Caco-2 (cell line): Measurements from ENCODE around the gene DOCK3. TPM values are rescaled to one million over a fixed set of nuclear protein-coding genes. Genes with fewer than 3 reads are reported as not detected.

Source experiments
- BruUV-seq: library from RNA; stranded (reverse); fragments of 400-500 nt; replicated peaks from 2 replicates; lab custom pipeline; 2021; lab: Mats Ljungman, UMichigan
- CTCF ChIA-PET: fragments of 300-600 bp; sonication (Branson Sonifier 250); formaldehyde crosslinking; loops from one replicate; lab custom pipeline; 2022; ENCODE audit warnings: antibody characterized with exemption; lab: Charles Lee
- POLR2A ChIA-PET: fragments of 300-600 bp; sonication (Branson Sonifier 250); formaldehyde crosslinking; loops from one replicate; lab custom pipeline; 2022; ENCODE audit warnings: antibody characterized with exemption; lab: Charles Lee
- DNase-seq, 2 experiments: peaks; one replicate each; pipeline versions ENCODE4 v3.0.0 to v3.0.0-alpha.2; 2020 to 2022
- H3K27me3 ChIP-seq: replicated peaks from 2 replicates; pipeline ENCODE4 v1.6.0; 2011; ENCODE audit warnings: low read length; ENCODE audit not compliant: control insufficient read depth, insufficient read depth
- H3K36me3 ChIP-seq: 2 replicates; pipeline ENCODE4 v1.5.1; 2011; ENCODE audit warnings: low read length; ENCODE audit not compliant: control insufficient read depth, insufficient read depth
- H3K4me1 ChIP-seq: fragments of 250-450 bp; sonication (Bioruptor Pico); 2 replicates; pipeline ENCODE4 v1.5.1; 2020; ENCODE audit warnings: mild to moderate bottlenecking
- H3K4me3 ChIP-seq: 2 replicates; pipeline ENCODE4 v1.5.1; 2011; ENCODE audit warnings: low read depth, mild to moderate bottlenecking, control low read depth, low read length
- H3K9me3 ChIP-seq: fragments of 250-450 bp; sonication (Bioruptor Pico); 2 replicates; pipeline ENCODE4 v1.5.1; 2020; ENCODE audit warnings: mild to moderate bottlenecking, moderate library complexity
- H3K27ac Mint-ChIP-seq: one replicate; pipeline ENCODE4 v1.8.0; 2022; ENCODE audit warnings: mixed read lengths; ENCODE audit not compliant: unreplicated experiment
- H3K27me3 Mint-ChIP-seq: one replicate; pipeline ENCODE4 v1.8.0; 2022; ENCODE audit warnings: mixed read lengths; ENCODE audit not compliant: insufficient read depth, unreplicated experiment
- H3K36me3 Mint-ChIP-seq: one replicate; pipeline ENCODE4 v1.8.0; 2022; ENCODE audit warnings: mild to moderate bottlenecking, mixed read lengths; ENCODE audit not compliant: insufficient read depth, unreplicated experiment
- H3K4me1 Mint-ChIP-seq: one replicate; pipeline ENCODE4 v1.8.0; 2022; ENCODE audit warnings: low read depth, mixed read lengths; ENCODE audit not compliant: unreplicated experiment
- H3K4me3 Mint-ChIP-seq: one replicate; pipeline ENCODE4 v1.8.0; 2022; ENCODE audit warnings: mild to moderate bottlenecking, moderate library complexity, mixed read lengths; ENCODE audit not compliant: unreplicated experiment
- H3K9me3 Mint-ChIP-seq: one replicate; pipeline ENCODE4 v1.8.0; 2022; ENCODE audit warnings: mixed read lengths; ENCODE audit not compliant: unreplicated experiment
- CTCF ChIP-seq, 2 experiments: fragments of 200-600 bp in 1 of 2; IDR thresholded peaks; 1 replicate in 1 of 2; 2 replicates in 1 of 2; pipeline versions ENCODE4 v1.5.1 to v1.8.0; 2011 to 2022; ENCODE audit warnings: antibody characterized with exemption in 1 of 2, control low read depth in 1 of 2, inconsistent platforms in 1 of 2, low read depth in 1 of 2, low read length in 1 of 2, mild to moderate bottlenecking in 1 of 2, moderate library complexity in 1 of 2; ENCODE audit not compliant: insufficient read depth in 1 of 2, severe bottlenecking in 1 of 2, unreplicated experiment in 1 of 2
- intact Hi-C: fragments of 100-400 bp; cut with micrococcal nuclease; formaldehyde crosslinking; loops from one replicate; pipeline ENCODE4 v1.10.0; 2022; ENCODE audit not compliant: unreplicated experiment
- total RNA-seq: library from RNA; stranded (reverse); gene quantifications from 2 replicates; pipeline ENCODE4 v1.2.3, GENCODE V29; 2022

Gene DOCK3
- total RNA-seq, 1 experiment from 2014 or later: 0.05 TPM

GRCh38 chr3:50637945-50638344 lies 36.8 kb upstream of the DOCK3 start:
- no peak for TF ChIP-seq CTCF (IDR thresholded peaks at IDR 0.05; ENCODE audit: insufficient read depth in 1 of 2, low read depth in 1 of 2, low read length in 1 of 2, severe bottlenecking in 1 of 2, unreplicated experiment in 1 of 2)
- ChIA-PET POLR2A (interaction anchor here (0.6 kb wide), 1 partner anchor 38 kb away, joined by 4 read pairs; no protein-coding TSS in a partner anchor), CTCF (no interaction called here)
- Histone ChIP-seq H3K4me3 (no peak overlapping the region), H3K36me3 (no peaks in the 10 kb centered on the region), H3K4me1 (no peaks in the 10 kb centered on the region), H3K9me3 (no peaks in the 10 kb centered on the region), H3K27me3 (no peaks in the 10 kb centered on the region)
- Mint-ChIP-seq H3K9me3 (no peaks in the 10 kb centered on the region), H3K4me3 (no peak overlapping the region), H3K27me3 (no peaks in the 10 kb centered on the region), H3K4me1 (no peaks in the 10 kb centered on the region), H3K36me3 (no peaks in the 10 kb centered on the region), H3K27ac (no peak overlapping the region)
- no TSS peak for BruUV-seq
- intact Hi-C loops: no loop called here
- no peak for DNase-seq

DNA sequence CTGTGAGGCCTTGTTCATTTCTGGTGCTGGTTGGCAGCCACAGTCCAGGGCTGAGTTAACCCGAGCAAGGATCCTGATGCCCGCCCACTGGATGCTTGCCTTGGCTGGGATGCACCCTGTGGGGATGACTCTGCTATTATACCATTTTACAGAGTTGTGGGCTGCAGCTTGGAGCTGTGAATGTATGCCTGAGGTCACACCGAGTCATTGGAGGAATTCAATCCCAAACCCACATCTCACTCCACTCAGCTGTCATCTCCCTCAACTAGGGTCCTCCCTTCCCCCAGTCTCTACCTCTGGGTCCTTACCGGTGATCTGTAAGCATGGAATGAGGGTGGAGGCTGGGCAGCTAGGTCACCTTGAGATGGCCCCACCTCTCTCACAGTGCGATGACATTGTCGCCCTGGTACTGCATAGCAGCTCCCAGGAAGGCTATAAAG lies 35.7 kb upstream of the DOCK3 start:
- TF ChIP-seq CTCF (IDR thresholded peaks at IDR 0.05; ENCODE audit: insufficient read depth in 1 of 2, low read depth in 1 of 2, low read length in 1 of 2, severe bottlenecking in 1 of 2, unreplicated experiment in 1 of 2): no peak
- DNase-seq: no peak
- H3K9me3 Mint-ChIP-seq: no peaks in the 10 kb centered on the region
- ChIA-PET POLR2A (no interaction called here), CTCF (no interaction called here)
- no peak overlapping the region for H3K4me3 ChIP-seq
- no peaks in the 10 kb centered on the region for H3K36me3 Mint-ChIP-seq
- H3K4me1 ChIP-seq: no peaks in the 10 kb centered on the region
- no peaks in the 10 kb centered on the region for H3K27me3 ChIP-seq
- intact Hi-C loops: no loop called here
- BruUV-seq: no TSS peak
- H3K4me1 Mint-ChIP-seq: no peaks in the 10 kb centered on the region
- H3K36me3 ChIP-seq: no peaks in the 10 kb centered on the region
- no peak overlapping the region for H3K4me3 Mint-ChIP-seq
- no peaks in the 10 kb centered on the region for H3K27me3 Mint-ChIP-seq
- H3K27ac Mint-ChIP-seq: no peak overlapping the region
- H3K9me3 ChIP-seq: no peaks in the 10 kb centered on the region

DNA sequence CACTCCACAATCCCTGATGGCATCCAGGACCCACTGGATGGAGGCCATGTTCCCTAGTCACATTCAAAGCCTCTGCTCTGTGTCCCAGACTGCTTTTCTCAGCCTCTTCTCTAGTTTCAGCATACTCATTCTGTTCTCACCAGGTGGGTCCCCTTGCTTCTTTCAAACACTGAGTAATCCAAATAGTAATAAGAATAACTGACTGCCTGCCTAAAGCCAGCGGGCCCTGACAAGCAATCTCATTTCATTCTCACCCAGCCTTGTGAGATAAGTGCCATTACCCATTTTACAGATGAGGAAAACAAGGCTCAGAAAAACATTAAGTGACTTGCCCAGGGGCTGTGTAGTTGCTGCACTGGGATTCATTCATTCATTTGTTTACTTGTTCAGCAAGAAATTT lies 32.3 kb upstream of the DOCK3 start:
- TF ChIP-seq CTCF (IDR thresholded peaks at IDR 0.05; ENCODE audit: insufficient read depth in 1 of 2, low read depth in 1 of 2, low read length in 1 of 2, severe bottlenecking in 1 of 2, unreplicated experiment in 1 of 2): no peak
- Mint-ChIP-seq H3K4me1 (no peaks in the 10 kb centered on the region), H3K27me3 (no peaks in the 10 kb centered on the region), H3K36me3 (peaks cover 5% of the 10 kb centered on the region), H3K4me3 (no peak overlapping the region), H3K9me3 (no peaks in the 10 kb centered on the region), H3K27ac (no peak overlapping the region)
- Histone ChIP-seq H3K27me3 (no peaks in the 10 kb centered on the region), H3K4me3 (no peak overlapping the region), H3K36me3 (no peaks in the 10 kb centered on the region), H3K4me1 (no peaks in the 10 kb centered on the region), H3K9me3 (no peaks in the 10 kb centered on the region)
- no peak for DNase-seq
- CTCF ChIA-PET: no interaction called here
- BruUV-seq: no TSS peak
- POLR2A ChIA-PET: no interaction called here
- intact Hi-C loops: no loop called here
